ENCODE results near the gene SEZ6. TPM values are rescaled to one million over a fixed set of nuclear protein-coding genes. Genes with fewer than 3 reads are reported as not detected.

SEZ6 gene
- total and polyA plus RNA-seq, 11 donors = 0.25 TPM; not detected in 10

- H3K9me3 ChIP-seq = no peaks in the 10 kb centered on the region
- 32 to 52% (median 39%) methylated on average over 2 of the region's 2 CpGs for WGBS, 4 donors
- peaks cover 2 to 55% (median 30%) of the 10 kb centered on the region in 12 donors for H3K4me1 ChIP-seq
- peak overlapping the region in 8 of 12 donors; percentile 16 to 86 (median 78) for H3K27ac ChIP-seq
- no peaks in the 10 kb centered on the region for H3K36me3 ChIP-seq
- H3K27me3 ChIP-seq = no peaks in the 10 kb centered on the region
- ATAC-seq (peak; percentile 82 to 89 (median 87)), DNase-seq (peak; percentile 78 to 93 (median 87))
- intact Hi-C loops (cut with DNase I) = loop anchor here in 5 of 10 donors (2.0 to 10.0 kb wide), 5 partner anchors 94 to 311 kb away; no protein-coding TSS in a partner anchor
- TF ChIP-seq POLR2A (IDR thresholded peaks at IDR 0.05) (no peak), CTCF (IDR thresholded peaks at IDR 0.05) (peak in 5 of 12 donors; percentile 10 to 31 (median 15))
- no peak overlapping the region for H3K4me3 ChIP-seq
Measured at GRCh38 chr17:28973425-28973824, 32.4 kb downstream of the SEZ6 start.

- 67 to 73% (median 70%) methylated on average over 10 of the region's 10 CpGs for WGBS, 4 donors
Measured at GRCh38 chr17:28972437-28972836, 33.4 kb downstream of the SEZ6 start.

GRCh38 chr17:28970879-28971278 is 35.0 kb downstream of the SEZ6 start:
- H3K9me3 ChIP-seq = no peaks in the 10 kb centered on the region
- peak overlapping the region in 1 of 12 donors; percentile 37 for H3K27ac ChIP-seq
- DNase-seq (no peak), ATAC-seq (no peak)
- no peaks in the 10 kb centered on the region for H3K27me3 ChIP-seq
- H3K4me3 ChIP-seq = no peak overlapping the region
- peaks cover 4 to 64% (median 43%) of the 10 kb centered on the region in 12 donors for H3K4me1 ChIP-seq
- TF ChIP-seq CTCF (IDR thresholded peaks at IDR 0.05) (no peak), POLR2A (IDR thresholded peaks at IDR 0.05) (no peak)
- intact Hi-C loops (cut with DNase I) = loop anchor here in 2 of 10 donors (5.0 to 10.0 kb wide), 2 partner anchors 96 to 314 kb away; no protein-coding TSS in a partner anchor
- WGBS, 4 donors = 59 to 70% (median 62%) methylated on average over 6 of the region's 6 CpGs
- no peaks in the 10 kb centered on the region for H3K36me3 ChIP-seq

More at GRCh38 chr17:28972437-28972836, 33.4 kb downstream of the SEZ6 start:
- Histone ChIP-seq H3K27me3 (no peaks in the 10 kb centered on the region), H3K36me3 (no peaks in the 10 kb centered on the region), H3K9me3 (no peaks in the 10 kb centered on the region), H3K4me3 (no peak overlapping the region), H3K4me1 (peaks cover 4 to 64% (median 39%) of the 10 kb centered on the region in 12 donors), H3K27ac (no peak overlapping the region)
- intact Hi-C loops (cut with DNase I) = loop anchor here in 5 of 10 donors (2.0 to 10.0 kb wide), 5 partner anchors 95 to 312 kb away; no protein-coding TSS in a partner anchor
- ATAC-seq (no peak), DNase-seq (no peak)
- TF ChIP-seq CTCF (IDR thresholded peaks at IDR 0.05) (no peak), POLR2A (IDR thresholded peaks at IDR 0.05) (no peak)

- Histone ChIP-seq H3K9me3 (no peaks in the 10 kb centered on the region), H3K36me3 (no peaks in the 10 kb centered on the region), H3K4me1 (peaks cover 4 to 63% (median 40%) of the 10 kb centered on the region in 12 donors), H3K27ac (no peak overlapping the region), H3K4me3 (no peak overlapping the region), H3K27me3 (no peaks in the 10 kb centered on the region)
- intact Hi-C loops (cut with DNase I) = loop anchor here in 3 of 10 donors (2.0 to 10.0 kb wide), 4 partner anchors 97 to 315 kb away; no protein-coding TSS in a partner anchor
- TF ChIP-seq CTCF (IDR thresholded peaks at IDR 0.05) (no peak), POLR2A (IDR thresholded peaks at IDR 0.05) (no peak)
- 76 to 81% (median 78%) methylated on average over 12 of the region's 12 CpGs for WGBS, 4 donors
- ATAC-seq = no peak
- DNase-seq = peak in 1 of 5 donors; percentile 37
Measured at GRCh38 chr17:28969706-28970393, 36.0 kb downstream of the SEZ6 start.

All from heart left ventricle (tissue), 16 donors.